Measurements from ENCODE around the gene MCOLN2. TPM values are rescaled to one million over a fixed set of nuclear protein-coding genes. Genes with fewer than 3 reads are reported as not detected.

The MCOLN2 gene
- total RNA-seq, 1 experiment from 2014 or later = 11.3 TPM

DNA sequence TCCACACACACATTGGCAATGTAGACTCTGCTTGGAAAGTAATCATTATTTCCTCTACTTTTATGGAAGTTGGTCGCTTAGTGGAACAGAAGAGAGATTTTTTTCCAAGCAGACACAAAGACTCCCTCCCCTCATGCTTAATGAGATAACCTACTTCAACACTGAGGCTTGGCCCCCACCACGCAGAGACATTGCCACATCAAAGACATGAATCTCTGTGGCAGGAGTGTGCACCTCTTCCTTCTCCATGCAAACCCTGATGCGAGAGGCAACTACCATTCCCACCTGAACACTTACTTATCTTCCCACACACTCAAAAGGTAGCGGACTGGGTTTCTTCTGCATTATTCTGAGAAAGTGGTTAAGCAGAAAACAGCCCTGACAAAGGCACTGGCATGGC, 66.6 kb downstream of the MCOLN2 start:
- no peak overlapping the region for H2AFZ ChIP-seq (ENCODE audit: low read depth, low read length, poor library complexity, severe bottlenecking)
- no peak overlapping the region for H3K4me3 ChIP-seq (replicated peaks in 1 of 2; ENCODE audit: low read depth in 1 of 2, low read length in 2 of 2)
- no peak for TF ChIP-seq ZNF274 (IDR thresholded peaks at IDR 0.05; ENCODE audit: low read depth, low read length)
- no peaks in the 10 kb centered on the region for H3K27me3 ChIP-seq (ENCODE audit: insufficient read depth, low read length)
- no peaks in the 10 kb centered on the region for H4K20me1 ChIP-seq (ENCODE audit: insufficient read depth)
- H3K9me2 ChIP-seq (ENCODE audit: insufficient read depth) = no peaks in the 10 kb centered on the region
- ChIA-PET POLR2A (no interaction called here), CTCF (no interaction called here), RAD21 (ENCODE audit: low non-redundant PET in 1 of 2, low total read pairs in 2 of 2, uncharacterized antibody in 2 of 2, unreplicated experiment in 2 of 2) (no interaction called here)
- H3K9me3 ChIP-seq (ENCODE audit: control insufficient read depth in 1 of 2, insufficient read depth in 1 of 2, low read depth in 1 of 2, low read length in 2 of 2) = no peaks in the 10 kb centered on the region
- no peaks in the 10 kb centered on the region for H3K36me3 ChIP-seq (ENCODE audit: control insufficient read depth in 1 of 2, insufficient read depth in 2 of 2, low read length in 2 of 2)
- no peak overlapping the region for H3K27ac ChIP-seq (ENCODE audit: low read depth, low read length)
- intact Hi-C loops (cut with micrococcal nuclease) = loop anchor here (10.0 kb wide), 1 partner anchor 326 kb away; no protein-coding TSS in a partner anchor
- DNase-seq (ENCODE audit: low read depth, low spot score) (no peak), ATAC-seq (no peak)
- H3K4me2 ChIP-seq (ENCODE audit: low read length) = no peak overlapping the region
- BruUV-seq (replicated peaks) = no TSS peak
- no peaks in the 10 kb centered on the region for H3K4me1 ChIP-seq (ENCODE audit: control insufficient read depth in 1 of 2, insufficient read depth in 2 of 2, low read length in 2 of 2)
- no peaks in the 10 kb centered on the region for H3K79me2 ChIP-seq (ENCODE audit: insufficient read depth, low read length)
- no peak overlapping the region for H3K9ac ChIP-seq (ENCODE audit: low read length)

DNA sequence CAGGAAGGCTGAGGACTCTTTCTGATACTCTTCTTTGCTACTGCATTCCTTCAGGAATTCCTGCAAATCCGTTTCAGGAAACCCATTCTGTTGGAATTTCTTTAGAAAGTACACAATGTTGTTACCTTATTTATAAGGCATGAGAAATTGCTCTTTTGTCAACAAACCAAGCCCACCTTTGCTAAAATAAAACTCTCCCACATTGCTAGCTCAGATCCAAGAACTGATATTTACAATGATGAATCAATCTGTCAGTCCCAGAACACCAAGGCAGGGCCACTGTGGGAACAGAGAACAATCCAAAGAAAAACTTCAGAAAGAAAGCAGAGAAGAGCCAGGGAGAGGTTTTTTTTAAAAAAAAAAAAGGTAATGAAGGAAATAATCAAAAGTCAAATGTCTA, 67.3 kb downstream of the MCOLN2 start:
- Histone ChIP-seq H3K9me3 (ENCODE audit: control insufficient read depth in 1 of 2, insufficient read depth in 1 of 2, low read depth in 1 of 2, low read length in 2 of 2) (no peaks in the 10 kb centered on the region), H3K4me1 (ENCODE audit: control insufficient read depth in 1 of 2, insufficient read depth in 2 of 2, low read length in 2 of 2) (no peaks in the 10 kb centered on the region), H4K20me1 (ENCODE audit: insufficient read depth) (no peaks in the 10 kb centered on the region), H2AFZ (ENCODE audit: low read depth, low read length, poor library complexity, severe bottlenecking) (no peak overlapping the region), H3K79me2 (ENCODE audit: insufficient read depth, low read length) (no peaks in the 10 kb centered on the region), H3K27me3 (ENCODE audit: insufficient read depth, low read length) (no peaks in the 10 kb centered on the region), H3K27ac (ENCODE audit: low read depth, low read length) (no peak overlapping the region), H3K9me2 (ENCODE audit: insufficient read depth) (no peaks in the 10 kb centered on the region), H3K9ac (ENCODE audit: low read length) (no peak overlapping the region), H3K4me3 (replicated peaks in 1 of 2; ENCODE audit: low read depth in 1 of 2, low read length in 2 of 2) (no peak overlapping the region), H3K4me2 (ENCODE audit: low read length) (no peak overlapping the region), H3K36me3 (ENCODE audit: control insufficient read depth in 1 of 2, insufficient read depth in 2 of 2, low read length in 2 of 2) (no peaks in the 10 kb centered on the region)
- RAD21 ChIA-PET (ENCODE audit: low non-redundant PET in 1 of 2, low total read pairs in 2 of 2, uncharacterized antibody in 2 of 2, unreplicated experiment in 2 of 2) = no interaction called here
- intact Hi-C loops (cut with micrococcal nuclease) = no loop called here
- ATAC-seq (no peak), DNase-seq (ENCODE audit: low read depth, low spot score) (no peak)
- CTCF ChIA-PET = interaction anchor here (0.7 kb wide), 1 partner anchor 15 kb away, joined by 3 read pairs; no protein-coding TSS in a partner anchor
- BruUV-seq (replicated peaks) = no TSS peak
- TF ChIP-seq POLR2A (IDR thresholded peaks at IDR 0.05; ENCODE audit: borderline replicate concordance, extremely low read depth, insufficient read depth, insufficient read length) = no peak
- POLR2A ChIA-PET = no interaction called here

DNA sequence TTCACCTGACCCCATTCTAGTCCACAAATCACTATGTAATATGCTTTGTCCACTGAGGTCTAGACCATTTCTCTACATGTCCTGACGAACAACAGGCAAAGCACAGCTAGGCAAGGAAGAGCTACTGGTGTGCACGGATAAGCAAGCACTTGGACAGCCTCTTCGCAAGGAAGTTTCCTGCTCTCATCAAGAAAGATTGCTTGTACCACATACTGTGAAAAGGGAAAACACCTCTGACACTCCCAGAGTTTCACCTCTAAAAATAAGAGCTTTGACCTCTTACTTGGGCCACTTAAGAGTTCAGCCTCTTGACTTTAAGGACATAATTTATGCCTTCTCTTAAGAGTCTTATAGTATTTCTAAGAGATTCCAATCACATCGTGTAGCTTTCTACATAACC, 67.9 kb downstream of the MCOLN2 start:
- RAD21 ChIA-PET (ENCODE audit: low non-redundant PET in 1 of 2, low total read pairs in 2 of 2, uncharacterized antibody in 2 of 2, unreplicated experiment in 2 of 2) = no interaction called here
- H3K9ac ChIP-seq (ENCODE audit: low read length) = no peak overlapping the region
- CTCF ChIA-PET = interaction anchor here (0.7 kb wide), 1 partner anchor 16 kb away, joined by 3 read pairs; no protein-coding TSS in a partner anchor
- no peak for TF ChIP-seq POLR2AphosphoS5 (IDR thresholded peaks at IDR 0.05; ENCODE audit: low read depth, low read length)
- TF ChIP-seq EZH2phosphoT487 (IDR thresholded peaks at IDR 0.05; ENCODE audit: borderline replicate concordance) = no peak
- TF ChIP-seq CBX3 (IDR thresholded peaks at IDR 0.05; ENCODE audit: low read depth) = no peak
- no peak for TF ChIP-seq JUND (IDR thresholded peaks at IDR 0.05)
- TF ChIP-seq, protein P1, sequence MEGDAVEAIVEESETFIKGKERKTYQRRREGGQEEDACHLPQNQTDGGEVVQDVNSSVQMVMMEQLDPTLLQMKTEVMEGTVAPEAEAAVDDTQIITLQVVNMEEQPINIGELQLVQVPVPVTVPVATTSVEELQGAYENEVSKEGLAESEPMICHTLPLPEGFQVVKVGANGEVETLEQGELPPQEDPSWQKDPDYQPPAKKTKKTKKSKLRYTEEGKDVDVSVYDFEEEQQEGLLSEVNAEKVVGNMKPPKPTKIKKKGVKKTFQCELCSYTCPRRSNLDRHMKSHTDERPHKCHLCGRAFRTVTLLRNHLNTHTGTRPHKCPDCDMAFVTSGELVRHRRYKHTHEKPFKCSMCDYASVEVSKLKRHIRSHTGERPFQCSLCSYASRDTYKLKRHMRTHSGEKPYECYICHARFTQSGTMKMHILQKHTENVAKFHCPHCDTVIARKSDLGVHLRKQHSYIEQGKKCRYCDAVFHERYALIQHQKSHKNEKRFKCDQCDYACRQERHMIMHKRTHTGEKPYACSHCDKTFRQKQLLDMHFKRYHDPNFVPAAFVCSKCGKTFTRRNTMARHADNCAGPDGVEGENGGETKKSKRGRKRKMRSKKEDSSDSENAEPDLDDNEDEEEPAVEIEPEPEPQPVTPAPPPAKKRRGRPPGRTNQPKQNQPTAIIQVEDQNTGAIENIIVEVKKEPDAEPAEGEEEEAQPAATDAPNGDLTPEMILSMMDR (IDR thresholded peaks at IDR 0.05 in 2 of 3, conservative IDR thresholded peaks at IDR 0.05 in 1 of 3; ENCODE audit: borderline replicate concordance in 1 of 3, insufficient read depth in 1 of 3, low read depth in 2 of 3, low read length in 2 of 3) = no peak
- no peak for TF ChIP-seq TCF7L2 (IDR thresholded peaks at IDR 0.05; ENCODE audit: borderline replicate concordance, extremely low read depth, insufficient read depth, insufficient read length)
- TF ChIP-seq ZFX (IDR thresholded peaks at IDR 0.05) = no peak

More for the DNA sequence above, 67.9 kb downstream of the MCOLN2 start:
- H3K4me1 ChIP-seq (ENCODE audit: control insufficient read depth in 1 of 2, insufficient read depth in 2 of 2, low read length in 2 of 2) = no peaks in the 10 kb centered on the region
- ATAC-seq = no peak
- H3K27ac ChIP-seq (ENCODE audit: low read depth, low read length) = no peak overlapping the region
- intact Hi-C loops (cut with micrococcal nuclease) = no loop called here
- DNase-seq (ENCODE audit: low read depth, low spot score) = no peak
- no peak overlapping the region for H3K4me2 ChIP-seq (ENCODE audit: low read length)
- no peak overlapping the region for H2AFZ ChIP-seq (ENCODE audit: low read depth, low read length, poor library complexity, severe bottlenecking)
- H3K79me2 ChIP-seq (ENCODE audit: insufficient read depth, low read length) = no peaks in the 10 kb centered on the region
- H4K20me1 ChIP-seq (ENCODE audit: insufficient read depth) = no peaks in the 10 kb centered on the region
- BruUV-seq (replicated peaks) = no TSS peak
- H3K27me3 ChIP-seq (ENCODE audit: insufficient read depth, low read length) = no peaks in the 10 kb centered on the region
- no peaks in the 10 kb centered on the region for H3K9me2 ChIP-seq (ENCODE audit: insufficient read depth)
- no peak overlapping the region for H3K4me3 ChIP-seq (replicated peaks in 1 of 2; ENCODE audit: low read depth in 1 of 2, low read length in 2 of 2)
- POLR2A ChIA-PET = no interaction called here
- H3K9me3 ChIP-seq (ENCODE audit: control insufficient read depth in 1 of 2, insufficient read depth in 1 of 2, low read depth in 1 of 2, low read length in 2 of 2) = no peaks in the 10 kb centered on the region
- H3K36me3 ChIP-seq (ENCODE audit: control insufficient read depth in 1 of 2, insufficient read depth in 2 of 2, low read length in 2 of 2) = no peaks in the 10 kb centered on the region
